Activated CD4-positive, alpha-beta memory T cell treated with anti-CD3 and anti-CD28 coated beads for 36 hours (primary cell): ENCODE results near the gene ADGRG7. TPM values are rescaled to one million over a fixed set of nuclear protein-coding genes. Genes with fewer than 3 reads are reported as not detected.

ENCODE experiments used
- CTCF ChIA-PET: fragments of 350-600 bp; sonication (Branson Sonifier 250); formaldehyde crosslinking; loops from one replicate; lab custom pipeline; 2021; ENCODE audit warnings: antibody characterized with exemption, inconsistent platforms; lab: Charles Lee
- POLR2A ChIA-PET: fragments of 350-600 bp; sonication (Branson Sonifier 250); formaldehyde crosslinking; loops from one replicate; lab custom pipeline; 2021; ENCODE audit warnings: antibody characterized with exemption; lab: Charles Lee
- DNase-seq: peaks from one replicate; pipeline ENCODE4 v3.0.0-alpha.2; 2020
- H3K27ac Mint-ChIP-seq: one replicate; pipeline ENCODE4 v1.8.0; 2021; ENCODE audit warnings: mixed read lengths
- H3K27me3 Mint-ChIP-seq: one replicate; pipeline ENCODE4 v1.8.0; 2021; ENCODE audit warnings: mixed read lengths
- H3K36me3 Mint-ChIP-seq: one replicate; pipeline ENCODE4 v1.8.0; 2021; ENCODE audit warnings: mixed read lengths
- H3K4me1 Mint-ChIP-seq: one replicate; pipeline ENCODE4 v1.8.0; 2021; ENCODE audit warnings: low read depth, mixed read lengths
- H3K4me3 Mint-ChIP-seq: one replicate; pipeline ENCODE4 v1.8.0; 2021; ENCODE audit warnings: mild to moderate bottlenecking, mixed read lengths
- H3K9me3 Mint-ChIP-seq: one replicate; pipeline ENCODE4 v1.8.0; 2021; ENCODE audit warnings: mixed read lengths
- intact Hi-C: fragments of 100-400 bp; cut with micrococcal nuclease; formaldehyde crosslinking; loops from one replicate; pipeline ENCODE4 v1.15.1; 2023
- total RNA-seq, 2 experiments: library from RNA; stranded (reverse); gene quantifications; one replicate each; pipeline ENCODE4 v1.2.3, GENCODE V29; 2021

ADGRG7 gene
- total RNA-seq, 2 experiments from 2014 or later, result not detected

DNA sequence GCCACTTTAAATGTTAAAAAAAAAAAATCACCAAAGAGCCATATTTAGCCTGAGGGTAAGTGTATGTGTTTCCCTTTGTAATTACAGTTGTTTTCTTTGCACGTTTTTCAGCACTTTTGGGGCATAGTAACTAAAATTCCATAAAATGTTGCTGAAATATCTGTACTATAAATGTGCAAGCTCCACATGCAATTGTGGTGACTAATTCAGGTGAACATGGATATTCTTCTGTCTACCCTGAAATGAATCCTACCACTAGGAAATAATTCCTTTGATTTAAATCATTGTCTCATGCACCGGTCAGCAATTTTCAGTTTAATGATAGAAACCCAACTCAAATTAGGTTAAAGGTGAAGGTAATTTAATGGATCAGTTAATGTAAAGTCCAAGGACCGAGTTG lies 86.8 kb downstream of the ADGRG7 start:
- intact Hi-C loops, result no loop called here
- H3K36me3 Mint-ChIP-seq, result no peaks in the 10 kb centered on the region
- peaks cover 36% of the 10 kb centered on the region for H3K27me3 Mint-ChIP-seq
- no peaks in the 10 kb centered on the region for H3K4me1 Mint-ChIP-seq
- H3K4me3 Mint-ChIP-seq, result no peak overlapping the region
- H3K27ac Mint-ChIP-seq, result no peak overlapping the region
- no peaks in the 10 kb centered on the region for H3K9me3 Mint-ChIP-seq
- DNase-seq, result no peak
- POLR2A ChIA-PET, result no interaction called here
- CTCF ChIA-PET, result no interaction called here

DNA sequence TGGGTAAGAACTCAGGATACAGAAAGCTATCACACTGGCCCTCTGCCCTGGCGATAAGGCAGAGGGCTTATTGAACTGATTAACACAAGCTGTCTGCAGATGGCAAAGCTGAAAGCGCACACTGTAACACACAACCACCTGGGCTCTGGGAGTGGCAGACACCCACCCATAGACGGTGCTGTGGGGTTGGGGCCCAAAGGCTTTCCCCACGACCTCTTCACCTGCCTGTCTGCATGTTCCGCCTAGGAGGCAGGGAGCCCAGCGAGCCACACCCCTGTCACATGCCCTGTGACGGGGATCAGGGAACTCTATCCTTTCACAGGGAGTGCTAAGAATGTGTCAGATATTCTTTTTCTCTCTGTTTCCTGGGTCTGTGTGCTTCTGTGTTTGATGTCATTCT lies 87.8 kb downstream of the ADGRG7 start:
- Mint-ChIP-seq H3K4me3 (no peak overlapping the region), H3K27ac (no peak overlapping the region), H3K27me3 (peaks cover 38% of the 10 kb centered on the region), H3K9me3 (no peaks in the 10 kb centered on the region), H3K4me1 (no peaks in the 10 kb centered on the region), H3K36me3 (no peaks in the 10 kb centered on the region)
- intact Hi-C loops, result no loop called here
- no peak for DNase-seq
- ChIA-PET POLR2A (no interaction called here), CTCF (no interaction called here)

- H3K4me1 Mint-ChIP-seq, result no peaks in the 10 kb centered on the region
- no peak overlapping the region for H3K4me3 Mint-ChIP-seq
- peaks cover 37% of the 10 kb centered on the region for H3K27me3 Mint-ChIP-seq
- no peaks in the 10 kb centered on the region for H3K9me3 Mint-ChIP-seq
- CTCF ChIA-PET, result no interaction called here
- no peak for DNase-seq
- H3K36me3 Mint-ChIP-seq, result no peaks in the 10 kb centered on the region
- no peak overlapping the region for H3K27ac Mint-ChIP-seq
- POLR2A ChIA-PET, result no interaction called here
- intact Hi-C loops, result no loop called here
Observed at GRCh38 chr3:100697723-100698285, 88.4 kb downstream of the ADGRG7 start.

DNA sequence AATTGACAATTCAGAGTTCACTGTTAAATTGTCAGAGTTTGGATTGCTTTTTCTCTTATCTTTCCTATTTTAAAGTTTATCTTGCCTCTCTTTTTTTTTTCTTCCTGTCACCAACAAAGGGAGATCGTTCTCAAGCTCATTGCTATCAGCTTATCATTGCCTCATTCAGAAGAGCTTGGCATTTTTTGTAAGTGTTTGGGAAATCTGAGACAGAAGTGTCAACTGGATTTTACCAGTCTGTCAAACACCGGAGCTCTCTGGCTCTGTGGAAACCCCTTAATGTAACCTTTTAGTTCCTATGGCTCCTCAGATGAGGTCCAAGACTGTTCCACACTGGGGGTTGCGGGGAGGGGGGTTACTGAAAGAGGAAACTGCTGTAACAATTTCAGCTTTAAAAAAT lies 89.3 kb downstream of the ADGRG7 start:
- DNase-seq, result no peak
- peaks cover 34% of the 10 kb centered on the region for H3K27me3 Mint-ChIP-seq
- POLR2A ChIA-PET, result no interaction called here

GRCh38 chr3:100700708-100701107 lies 91.3 kb downstream of the ADGRG7 start:
- no peak for DNase-seq
- Mint-ChIP-seq H3K9me3 (no peaks in the 10 kb centered on the region), H3K4me3 (no peak overlapping the region), H3K27ac (no peak overlapping the region), H3K27me3 (peaks cover 33% of the 10 kb centered on the region), H3K4me1 (no peaks in the 10 kb centered on the region), H3K36me3 (no peaks in the 10 kb centered on the region)
- POLR2A ChIA-PET, result no interaction called here
- intact Hi-C loops, result loop anchor here (10.0 kb wide), 1 partner anchor 236 kb away; no protein-coding TSS in a partner anchor
- CTCF ChIA-PET, result no interaction called here

More for the DNA sequence above, 89.3 kb downstream of the ADGRG7 start:
- CTCF ChIA-PET, result no interaction called here
- no peaks in the 10 kb centered on the region for H3K36me3 Mint-ChIP-seq
- no peak overlapping the region for H3K27ac Mint-ChIP-seq
- H3K4me1 Mint-ChIP-seq, result no peaks in the 10 kb centered on the region
- H3K4me3 Mint-ChIP-seq, result no peak overlapping the region
- intact Hi-C loops, result no loop called here
- no peaks in the 10 kb centered on the region for H3K9me3 Mint-ChIP-seq

- Mint-ChIP-seq H3K4me3 (no peak overlapping the region), H3K9me3 (no peaks in the 10 kb centered on the region), H3K27ac (no peak overlapping the region)
Observed at GRCh38 chr3:100702082-100702979, 92.9 kb downstream of the ADGRG7 start.

DNA sequence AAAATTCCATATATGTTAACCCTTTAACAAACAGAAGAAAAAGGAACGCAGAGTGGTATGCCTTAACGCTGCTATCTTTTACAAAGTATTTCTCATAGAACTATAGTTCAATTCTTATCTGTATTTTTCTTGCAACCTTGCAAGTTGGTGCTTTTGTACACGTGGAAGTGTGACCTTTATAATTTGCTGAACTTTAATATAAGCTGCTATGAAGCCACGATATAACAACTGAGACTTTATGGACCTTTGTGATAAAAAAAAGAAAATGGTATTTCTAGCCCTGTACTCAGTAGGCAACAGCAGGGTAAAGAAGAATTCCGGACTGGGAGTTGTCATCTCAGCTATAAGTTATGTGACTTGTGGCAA lies 93.6 kb downstream of the ADGRG7 start:
- no peak for DNase-seq
- Mint-ChIP-seq H3K4me3 (no peak overlapping the region), H3K9me3 (no peaks in the 10 kb centered on the region), H3K27me3 (peaks cover 27% of the 10 kb centered on the region), H3K27ac (no peak overlapping the region), H3K36me3 (no peaks in the 10 kb centered on the region), H3K4me1 (no peaks in the 10 kb centered on the region)
- ChIA-PET CTCF (no interaction called here), POLR2A (no interaction called here)
- intact Hi-C loops, result loop anchor here (10.0 kb wide), 1 partner anchor 238 kb away; no protein-coding TSS in a partner anchor

More at GRCh38 chr3:100702082-100702979, 92.9 kb downstream of the ADGRG7 start:
- POLR2A ChIA-PET, result no interaction called here
- Mint-ChIP-seq H3K36me3 (no peaks in the 10 kb centered on the region), H3K4me1 (no peaks in the 10 kb centered on the region), H3K27me3 (peaks cover 27% of the 10 kb centered on the region)
- CTCF ChIA-PET, result no interaction called here
- intact Hi-C loops, result loop anchor here (10.0 kb wide), 1 partner anchor 238 kb away; no protein-coding TSS in a partner anchor
- no peak for DNase-seq

- intact Hi-C loops, result loop anchor here (10.0 kb wide), 1 partner anchor 239 kb away; no protein-coding TSS in a partner anchor
- DNase-seq, result no peak
- Mint-ChIP-seq H3K4me1 (peaks cover 5% of the 10 kb centered on the region), H3K36me3 (no peaks in the 10 kb centered on the region), H3K27me3 (peaks cover 23% of the 10 kb centered on the region), H3K4me3 (no peak overlapping the region), H3K27ac (no peak overlapping the region), H3K9me3 (no peaks in the 10 kb centered on the region)
- POLR2A ChIA-PET, result no interaction called here
- CTCF ChIA-PET, result no interaction called here
Observed at GRCh38 chr3:100703865-100704264, 94.5 kb downstream of the ADGRG7 start.

DNA sequence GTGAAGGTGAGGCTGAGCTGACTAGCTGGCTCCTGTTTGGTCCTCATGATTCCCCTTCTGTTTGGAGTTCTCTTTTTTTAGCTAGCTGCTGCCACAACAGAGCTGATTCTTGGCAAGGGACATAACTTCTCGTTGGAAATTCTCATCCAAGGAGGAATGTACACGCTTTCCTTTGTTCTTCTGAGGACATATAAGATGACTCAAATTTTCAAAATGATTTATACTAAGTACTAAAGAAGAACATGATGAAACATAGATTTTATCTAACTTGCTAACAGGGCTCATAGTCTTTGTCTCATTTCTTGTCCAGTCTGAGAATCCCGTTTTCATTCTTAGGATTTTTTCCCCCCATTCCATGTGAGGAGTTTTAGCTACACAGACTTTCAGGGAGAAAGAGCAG lies 97.0 kb downstream of the ADGRG7 start:
- no peak for DNase-seq
- Mint-ChIP-seq H3K27ac (no peak overlapping the region), H3K27me3 (peaks cover 15% of the 10 kb centered on the region), H3K9me3 (peaks cover 2% of the 10 kb centered on the region), H3K4me3 (no peak overlapping the region), H3K4me1 (peaks cover 17% of the 10 kb centered on the region), H3K36me3 (peaks cover 9% of the 10 kb centered on the region)
- ChIA-PET POLR2A (no interaction called here), CTCF (interaction anchor here (0.6 kb wide), 1 partner anchor 54 kb away, joined by 3 read pairs; no protein-coding TSS in a partner anchor)
- intact Hi-C loops, result loop anchor here (5.0 to 10.0 kb wide), 2 partner anchors 242 to 971 kb away; partner anchors contain the start of gene ZBTB11

- ChIA-PET CTCF (interaction anchor here (1.0 kb wide), 1 partner anchor 58 kb away, joined by 3 read pairs; no protein-coding TSS in a partner anchor), POLR2A (interaction anchor here (0.7 to 2.8 kb wide), 2 partner anchors 271 to 308 kb away, joined by 3 to 17 read pairs; partner anchors contain the start of genes LNP1 and TOMM70)
- Mint-ChIP-seq H3K36me3 (peaks cover 22% of the 10 kb centered on the region), H3K9me3 (peaks cover 2% of the 10 kb centered on the region), H3K27me3 (peaks cover 9% of the 10 kb centered on the region), H3K27ac (peak overlapping the region; percentile 95), H3K4me3 (peak overlapping the region; percentile 81), H3K4me1 (peaks cover 36% of the 10 kb centered on the region)
- intact Hi-C loops, result loop anchor here (2.0 to 10.0 kb wide), 6 partner anchors 244 to 969 kb away; partner anchors contain the start of genes NIT2, TBC1D23 and ZBTB11
- no peak for DNase-seq
Observed at GRCh38 chr3:100708644-100708988, 99.2 kb downstream of the ADGRG7 start.

DNA sequence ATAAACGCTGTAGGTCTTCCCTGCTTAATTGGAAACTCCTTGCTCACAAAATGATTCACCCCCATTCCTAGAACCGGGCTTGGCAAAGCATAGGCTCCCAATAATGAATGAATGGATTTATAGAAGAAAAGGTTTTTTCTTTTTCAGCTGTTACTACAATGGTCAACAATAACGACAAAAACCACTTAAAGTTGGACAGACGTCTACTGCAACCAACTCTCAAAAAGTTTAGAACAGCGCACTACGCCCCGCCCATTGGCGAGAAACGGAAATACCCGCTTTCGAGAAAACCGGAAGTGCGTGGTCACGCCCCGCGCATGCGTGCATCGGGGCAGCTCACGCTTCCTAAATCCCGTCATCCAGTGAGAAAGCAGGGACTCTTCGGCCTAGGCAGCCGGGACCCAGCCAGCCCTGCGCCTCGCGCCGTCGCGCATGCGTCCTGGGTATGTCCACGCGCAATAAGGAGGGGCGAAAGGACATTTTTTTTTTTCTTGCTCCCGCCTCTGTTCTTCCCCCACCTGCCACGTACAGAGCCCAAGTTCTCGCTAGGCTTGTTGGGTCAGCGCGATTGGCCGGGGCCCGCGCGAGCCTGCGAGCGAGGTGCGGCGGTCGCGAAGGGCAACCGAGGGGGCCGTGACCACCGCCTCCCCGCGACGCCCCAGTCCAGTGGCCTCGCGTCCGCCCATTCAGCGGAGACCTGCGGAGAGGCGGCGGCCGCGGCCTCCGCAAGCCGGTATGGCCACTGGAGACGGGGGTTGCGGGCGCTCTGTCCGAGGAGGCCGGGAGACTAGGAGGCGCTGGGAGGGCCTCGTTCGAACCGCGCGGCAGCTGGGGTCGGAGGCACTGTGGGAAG lies 99.8 kb downstream of the ADGRG7 start, which contains the start of gene TFG:
TSS of gene TFG (plus strand) at position 506 of the 853 bp plus-strand sequence. CDS start 4,192 bp downstream, outside the sequence.
- Mint-ChIP-seq H3K27ac (peak within 1 kb of the TSS; percentile 95), H3K27me3 (peaks cover 9% of the 10 kb centered on the region), H3K4me1 (peaks cover 40% of the 10 kb centered on the region), H3K4me3 (peak within 1 kb of the TSS; percentile 81), H3K36me3 (peaks cover 26% of the 10 kb centered on the region), H3K9me3 (peaks cover 2% of the 10 kb centered on the region)
- ChIA-PET CTCF (interaction anchor here (1.0 to 1.5 kb wide), 3 partner anchors 58 to 247 kb away, joined by 3 to 6 read pairs (median 5); no protein-coding TSS in a partner anchor), POLR2A (interaction anchor here (0.6 to 2.8 kb wide), 5 partner anchors 13 to 976 kb away, joined by 3 to 17 read pairs (median 3); partner anchors contain the start of genes LNP1 and TOMM70)
- intact Hi-C loops, result loop anchor here (1.0 to 10.0 kb wide), 8 partner anchors 44 to 968 kb away; partner anchors contain the start of genes LNP1, NIT2, TBC1D23 and TOMM70
- peak; percentile 98 for DNase-seq
